Activated CD4-positive, alpha-beta T cell treated with anti-CD3 and anti-CD28 coated beads, Interleukin-2, Interleukin-6, amounts not matched to agents 100 ng/mL and 50 ng/mL, durations not matched to agents 16 hours and 8 hours (primary cell): ENCODE measurements around the gene GDF9.

ENCODE experiments used
- DNase-seq: peaks from one replicate; pipeline ENCODE4 v3.0.0-alpha.2; 2020

Gene GDF9

GRCh38 chr5:132866342-132867045 lies at the start of gene GDF9, which contains the start of gene UQCRQ:
Gene GDF9, minus strand, starts transcription at chr5:132866469. Its CDS starts 1,936 bp downstream, at chr5:132864533.
Gene UQCRQ, plus strand, starts transcription at chr5:132866642. Its CDS starts 240 bp downstream, at chr5:132866882.
- DNase-seq, result peak; percentile 98

GRCh38 chr5:132915681-132916080 lies 49.4 kb upstream of the GDF9 start:
- no peak for DNase-seq

- no peak for DNase-seq
Observed at GRCh38 chr5:132909702-132910101, 43.4 kb upstream of the GDF9 start.

- DNase-seq, result no peak
Observed at GRCh38 chr5:132907161-132907560, 40.9 kb upstream of the GDF9 start.

- no peak for DNase-seq
Observed at GRCh38 chr5:132905938-132906337, 39.7 kb upstream of the GDF9 start.

GRCh38 chr5:132901730-132902129 lies 35.5 kb upstream of the GDF9 start:
- no peak for DNase-seq

GRCh38 chr5:132901036-132901435 lies 34.8 kb upstream of the GDF9 start:
- DNase-seq, result no peak

GRCh38 chr5:132898094-132898493 lies 31.8 kb upstream of the GDF9 start:
- DNase-seq, result peak; percentile 19

GRCh38 chr5:132896685-132897084 lies 30.4 kb upstream of the GDF9 start:
- no peak for DNase-seq

GRCh38 chr5:132895719-132896305 lies 29.5 kb upstream of the GDF9 start:
- no peak for DNase-seq

- no peak for DNase-seq
Observed at GRCh38 chr5:132890817-132891216, 24.5 kb upstream of the GDF9 start.

GRCh38 chr5:132889501-132889900 lies 23.2 kb upstream of the GDF9 start:
- DNase-seq, result no peak

GRCh38 chr5:132887283-132887682 lies 21.0 kb upstream of the GDF9 start:
- DNase-seq, result no peak

- no peak for DNase-seq
Observed at GRCh38 chr5:132886064-132886823, 20.0 kb upstream of the GDF9 start.

GRCh38 chr5:132884548-132884947 lies 18.3 kb upstream of the GDF9 start:
- no peak for DNase-seq

GRCh38 chr5:132883261-132883834 lies 17.1 kb upstream of the GDF9 start:
- peak; percentile 53 for DNase-seq

GRCh38 chr5:132877938-132878337 lies 11.7 kb upstream of the GDF9 start:
- no peak for DNase-seq

GRCh38 chr5:132877466-132877865 lies 11.2 kb upstream of the GDF9 start:
- DNase-seq, result no peak

- no peak for DNase-seq
Observed at GRCh38 chr5:132876020-132876759, 9.9 kb upstream of the GDF9 start.

GRCh38 chr5:132873930-132874271 lies 7.6 kb upstream of the GDF9 start:
- no peak for DNase-seq

- DNase-seq, result no peak
Observed at GRCh38 chr5:132873119-132873929, 7.1 kb upstream of the GDF9 start, which contains the start of gene LEAP2. Gene LEAP2, plus strand, starts transcription at chr5:132873668. Its CDS starts 27 bp downstream, at chr5:132873695.

GRCh38 chr5:132872788-132873118 lies 6.5 kb upstream of the GDF9 start:
- DNase-seq, result no peak
